Suprapubic skin (tissue), 3 donors: ENCODE results near the gene PODXL2.

Source experiments
- CTCF ChIP-seq, 2 donors: fragments of 200-600 bp in 1 of 2; fragments of 450-650 bp in 1 of 2; sonication (generic) in 1 of 2; IDR thresholded peaks; one replicate each; pipeline ENCODE4 v1.5.1; 2016 to 2019; ENCODE audit warnings: antibody characterized with exemption in 2 of 2, mild to moderate bottlenecking in 1 of 2, moderate library complexity in 1 of 2
- POLR2AphosphoS5 ChIP-seq, 3 donors: sonication (generic); formaldehyde crosslinking; IDR thresholded peaks; one replicate each; pipeline ENCODE4 v1.6.1; 2017; ENCODE audit warnings: antibody characterized with exemption in 3 of 3

GRCh38 chr3:127718916-127719290 is 89.9 kb downstream of the PODXL2 start:
- no peak for TF ChIP-seq POLR2AphosphoS5 (IDR thresholded peaks at IDR 0.05)
- TF ChIP-seq CTCF (IDR thresholded peaks at IDR 0.05) = no peak
